Immature natural killer cell (primary cell): ENCODE measurements around the gene GTF2IRD2. TPM values are rescaled to one million over a fixed set of nuclear protein-coding genes. Genes with fewer than 3 reads are reported as not detected.
"Not testable (repeated sequence)": the region's sequence is repeated elsewhere in the genome, so short reads cannot be mapped to it uniquely, and the experiment has no call there.

Experiments used
- DNase-seq, 3 donors: peaks; one replicate each; pipeline ENCODE4 v3.0.0; 2022; ENCODE audit warnings: mixed read lengths in 1 of 3
- H3K27ac Mint-ChIP-seq, 6 donors: one replicate each; pipeline ENCODE4 v1.8.0; 2020; ENCODE audit warnings: mixed read lengths in 6 of 6, mild to moderate bottlenecking in 5 of 6, inconsistent platforms in 4 of 6, moderate library complexity in 3 of 6
- H3K27me3 Mint-ChIP-seq, 3 donors: one replicate each; pipeline ENCODE4 v1.8.0; 2020 to 2021; ENCODE audit warnings: low read depth in 3 of 3, mild to moderate bottlenecking in 3 of 3, mixed read lengths in 3 of 3, moderate library complexity in 3 of 3, inconsistent platforms in 1 of 3
- H3K36me3 Mint-ChIP-seq, 3 donors: one replicate each; pipeline ENCODE4 v1.8.0; 2020; ENCODE audit warnings: mixed read lengths in 3 of 3, inconsistent platforms in 2 of 3, mild to moderate bottlenecking in 2 of 3
- H3K4me1 Mint-ChIP-seq, 2 donors: one replicate each; pipeline ENCODE4 v1.8.0; 2020; ENCODE audit warnings: inconsistent platforms in 2 of 2, mild to moderate bottlenecking in 2 of 2, mixed read lengths in 2 of 2, moderate library complexity in 1 of 2
- H3K4me3 Mint-ChIP-seq, 5 donors: one replicate each; pipeline ENCODE4 v1.8.0; 2020; ENCODE audit warnings: mild to moderate bottlenecking in 5 of 5, mixed read lengths in 5 of 5, inconsistent platforms in 3 of 5, moderate library complexity in 3 of 5
- H3K9me3 Mint-ChIP-seq, 6 donors: one replicate each; pipeline ENCODE4 v1.8.0; 2020; ENCODE audit warnings: mild to moderate bottlenecking in 6 of 6, mixed read lengths in 6 of 6, inconsistent platforms in 4 of 6, moderate library complexity in 3 of 6
- polyA plus RNA-seq, 3 donors: library from polyadenylated mRNA; unstranded; fragments of 300-500 nt; fragmentation: Illumina TruSeq; gene quantifications; one replicate each; pipeline ENCODE4 v1.2.3, GENCODE V29; 2021

The GTF2IRD2 gene
- polyA plus RNA-seq, 3 donors from 2014 or later: 7.8 to 12.2 (median 11.2) TPM

DNA sequence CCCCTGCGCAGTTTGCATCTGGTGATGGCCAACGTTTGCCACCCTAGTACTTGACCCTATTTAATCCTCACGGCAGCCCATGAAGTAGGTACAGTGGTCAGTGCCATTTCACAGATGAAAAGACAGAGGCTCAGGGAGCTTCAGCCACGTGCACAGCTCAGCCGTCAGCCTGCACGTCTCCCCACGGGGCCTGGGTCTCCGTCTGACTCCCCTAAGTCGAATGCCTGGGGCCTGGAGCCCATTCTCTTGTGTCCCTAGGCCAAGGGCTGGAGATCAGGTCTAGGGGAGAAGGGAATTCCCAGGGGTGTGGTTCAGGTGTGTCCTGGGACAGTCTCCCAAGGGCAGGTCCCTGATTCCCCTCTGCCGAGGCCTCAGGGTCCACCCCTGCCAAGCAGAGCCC is 84.4 kb downstream of the GTF2IRD2 start:
- not testable (repeated sequence) for H3K4me1 Mint-ChIP-seq, H3K27ac Mint-ChIP-seq, H3K27me3 Mint-ChIP-seq, DNase-seq, H3K9me3 Mint-ChIP-seq, H3K36me3 Mint-ChIP-seq, H3K4me3 Mint-ChIP-seq

DNA sequence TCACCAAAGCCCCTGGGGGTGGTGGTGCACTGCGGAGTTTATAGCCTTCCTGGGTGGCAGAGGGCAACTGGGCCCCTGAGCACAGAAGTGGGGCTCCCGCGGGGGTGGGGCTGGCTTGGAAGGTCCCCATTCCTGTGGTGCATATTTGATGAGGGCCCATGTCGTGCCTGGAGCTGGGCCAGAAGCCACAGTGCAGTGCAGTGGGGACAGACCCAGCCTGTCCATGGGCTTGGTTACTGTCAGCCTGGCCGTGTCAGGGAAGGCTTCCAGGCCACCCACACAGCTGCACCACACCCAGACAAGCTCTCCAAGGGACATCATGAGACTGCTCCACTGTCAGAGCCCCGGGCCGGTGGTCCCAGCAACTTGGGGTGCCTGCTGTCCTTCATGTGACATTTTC is 84.9 kb downstream of the GTF2IRD2 start:
- not testable (repeated sequence) for H3K36me3 Mint-ChIP-seq, H3K4me3 Mint-ChIP-seq, H3K27me3 Mint-ChIP-seq, DNase-seq, H3K4me1 Mint-ChIP-seq, H3K27ac Mint-ChIP-seq, H3K9me3 Mint-ChIP-seq

DNA sequence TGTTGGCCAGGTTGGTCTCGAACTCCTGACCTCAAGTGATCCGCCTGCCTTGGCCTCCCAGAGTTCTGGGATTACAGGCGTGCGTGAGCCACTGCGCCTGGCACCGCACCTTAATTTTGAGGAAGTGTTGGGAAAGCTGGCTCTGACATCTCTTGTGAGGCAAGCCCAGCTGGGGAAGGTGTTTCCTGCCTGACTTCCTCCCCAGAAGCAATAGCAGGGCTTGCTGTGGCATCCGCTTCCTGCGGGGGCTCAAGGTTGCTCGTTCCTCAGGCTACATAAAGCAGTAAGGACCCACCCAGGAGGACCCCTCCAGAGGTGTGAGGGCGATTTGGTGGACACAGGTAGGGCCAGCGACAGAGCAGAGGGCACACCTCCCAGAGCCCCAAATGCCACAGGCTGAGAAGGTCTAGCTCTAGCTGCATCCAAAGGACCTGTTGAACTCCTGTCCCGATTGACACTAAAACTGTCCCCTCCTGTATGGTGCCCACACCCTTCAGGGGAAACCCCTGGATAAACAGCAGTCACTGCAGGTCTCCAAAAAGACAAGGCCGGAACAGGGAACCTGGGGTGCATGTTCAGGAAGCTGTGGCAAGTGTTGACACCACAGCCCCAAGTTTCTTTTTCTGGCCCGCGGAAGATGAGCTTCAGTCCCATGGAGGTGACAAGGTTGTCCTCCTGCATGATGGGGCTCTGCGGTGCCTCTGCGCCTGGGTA is 86.0 kb downstream of the GTF2IRD2 start:
- not testable (repeated sequence) for H3K4me1 Mint-ChIP-seq, H3K9me3 Mint-ChIP-seq, H3K4me3 Mint-ChIP-seq, H3K36me3 Mint-ChIP-seq, H3K27ac Mint-ChIP-seq, H3K27me3 Mint-ChIP-seq, DNase-seq

DNA sequence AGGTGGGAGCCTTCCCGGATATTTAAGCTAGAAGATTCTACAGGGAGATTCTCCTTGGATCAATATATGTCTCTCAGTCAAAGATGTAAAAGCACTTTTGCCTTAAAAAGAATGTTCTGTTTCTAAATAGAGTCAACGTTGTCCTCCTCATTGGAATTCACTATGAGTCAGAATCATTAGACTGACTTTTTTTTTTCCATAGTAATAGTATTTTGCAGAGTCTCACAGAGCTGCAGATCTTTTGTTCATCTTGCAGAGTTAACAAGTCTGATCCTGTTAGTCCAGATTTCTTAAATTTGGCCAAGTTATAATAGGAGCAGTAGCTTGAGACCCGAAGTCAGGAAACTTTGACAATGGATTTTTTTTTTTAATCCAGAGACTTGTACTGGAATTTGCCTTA is 92.4 kb downstream of the GTF2IRD2 start:
- not testable (repeated sequence) for H3K4me1 Mint-ChIP-seq, H3K27ac Mint-ChIP-seq, DNase-seq, H3K9me3 Mint-ChIP-seq, H3K36me3 Mint-ChIP-seq, H3K27me3 Mint-ChIP-seq, H3K4me3 Mint-ChIP-seq

DNA sequence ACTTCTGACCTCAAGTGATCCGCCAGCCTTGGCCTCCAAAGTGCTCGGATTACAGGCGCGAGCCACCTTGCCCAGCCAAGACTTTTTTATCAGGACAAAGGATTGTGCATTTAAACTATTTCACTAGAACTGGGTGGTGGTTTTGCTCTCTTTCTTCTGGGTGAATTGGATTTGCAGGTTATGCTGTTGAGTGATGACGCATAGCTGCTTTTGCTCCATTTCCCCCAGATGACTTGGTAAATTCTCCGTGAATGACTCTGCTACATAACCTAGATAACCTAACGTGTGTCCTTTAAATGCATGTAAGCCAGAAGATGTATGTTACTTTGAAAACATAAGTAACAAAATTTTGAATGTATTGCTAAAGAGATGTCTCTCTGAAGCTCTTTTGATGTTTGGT is 93.1 kb downstream of the GTF2IRD2 start:
- not testable (repeated sequence) for H3K4me1 Mint-ChIP-seq, H3K27ac Mint-ChIP-seq, H3K36me3 Mint-ChIP-seq, H3K27me3 Mint-ChIP-seq, H3K4me3 Mint-ChIP-seq, DNase-seq, H3K9me3 Mint-ChIP-seq

DNA sequence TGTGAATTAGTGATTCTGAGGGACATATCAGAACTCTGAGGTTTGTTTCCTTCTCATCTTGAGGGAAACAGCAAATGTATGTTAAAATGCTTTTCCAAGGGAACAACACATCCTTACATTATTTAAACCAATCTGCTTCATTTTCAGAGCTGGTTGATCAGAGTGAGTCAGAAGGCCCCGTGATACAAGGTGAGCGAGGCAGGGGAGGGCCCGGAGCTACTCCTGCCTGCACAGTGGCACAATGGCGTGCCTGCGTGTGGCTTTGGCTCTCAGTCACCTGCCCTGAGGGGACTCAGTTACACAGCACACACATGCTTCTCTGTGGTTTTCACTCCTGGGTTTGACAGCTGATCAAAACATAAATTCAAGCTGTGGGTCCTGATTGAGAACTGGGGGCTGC is 94.7 kb downstream of the GTF2IRD2 start:
- H3K9me3 Mint-ChIP-seq, H3K27ac Mint-ChIP-seq, DNase-seq, H3K4me3 Mint-ChIP-seq, H3K27me3 Mint-ChIP-seq, H3K4me1 Mint-ChIP-seq, H3K36me3 Mint-ChIP-seq: not testable (repeated sequence)

DNA sequence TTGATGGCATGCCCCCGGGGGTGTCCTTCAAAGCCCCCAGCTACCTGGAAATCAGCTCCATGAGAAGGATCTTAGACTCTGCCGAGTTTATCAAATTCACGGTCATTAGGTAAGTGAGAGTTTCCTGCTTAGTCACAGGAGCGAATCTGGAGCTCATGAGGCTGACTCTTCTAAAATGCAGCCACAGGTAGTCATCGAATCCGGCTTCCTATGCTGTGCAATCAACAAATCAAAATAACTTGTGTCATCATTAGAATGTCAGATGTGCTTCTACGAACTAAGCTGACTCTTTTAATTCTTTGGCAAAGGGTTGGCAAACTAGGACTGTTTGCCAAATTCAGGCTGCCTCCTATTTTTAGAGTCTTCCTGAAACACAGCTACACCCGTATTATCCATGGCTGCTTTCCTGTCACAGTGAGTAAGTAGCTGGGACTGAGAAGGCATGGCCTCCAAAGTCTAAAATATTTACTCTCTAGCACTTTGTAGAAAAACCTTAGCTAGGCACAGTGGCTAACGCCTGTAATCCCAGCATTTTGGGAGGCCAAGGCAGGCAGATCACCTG is 97.4 kb downstream of the GTF2IRD2 start:
- H3K27me3 Mint-ChIP-seq, H3K4me1 Mint-ChIP-seq, H3K9me3 Mint-ChIP-seq, H3K36me3 Mint-ChIP-seq, H3K4me3 Mint-ChIP-seq, DNase-seq, H3K27ac Mint-ChIP-seq: not testable (repeated sequence)

Other genes with a start within 250 kb of the GTF2IRD2 start
- gene GTF2I, start 193.9 kb downstream of the GTF2IRD2 start, polyA plus RNA-seq: 10 to 100 TPM; 37.2 to 82.0 (median 45.6) TPM
- gene NCF1, start 77.6 kb downstream of the GTF2IRD2 start, polyA plus RNA-seq: 1 to 10 TPM; 2.3 to 3.5 (median 2.8) TPM
- gene CASTOR2, start 113.1 kb upstream of the GTF2IRD2 start, polyA plus RNA-seq: 1 to 10 TPM in 2 of 3 donors, not detected in 1; 1.4 to 2.0 TPM
- 10 to 100 TPM; 29.4 to 54.5 (median 40.7) TPM for gene RCC1L, start 222.2 kb upstream of the GTF2IRD2 start, polyA plus RNA-seq
- gene GTF2IRD2B, start 241.0 kb upstream of the GTF2IRD2 start, polyA plus RNA-seq: 10 to 100 TPM; 17.6 to 35.5 (median 33.0) TPM